HG03442 (cell line): ENCODE data around the gene SELENOH.

Experiments
- ATAC-seq: cut with Tn5 transposase; IDR thresholded peaks from one replicate; pipeline ENCODE4 v1.9.1; 2021; ENCODE audit warnings: mild to moderate bottlenecking, moderate library complexity; ENCODE audit not compliant: unreplicated experiment

SELENOH gene

GRCh38 chr11:57778318-57779037 is 37.2 kb downstream of the SELENOH start:
- no peak for ATAC-seq

- ATAC-seq: no peak
Measured at GRCh38 chr11:57779276-57779675, 38.0 kb downstream of the SELENOH start.

- no peak for ATAC-seq
Measured at GRCh38 chr11:57781529-57781943, 40.2 kb downstream of the SELENOH start.

GRCh38 chr11:57785072-57785471 is 43.8 kb downstream of the SELENOH start:
- peak; percentile 55 for ATAC-seq

GRCh38 chr11:57786436-57786835 is 45.1 kb downstream of the SELENOH start:
- no peak for ATAC-seq

GRCh38 chr11:57787006-57787604 is 45.8 kb downstream of the SELENOH start:
- ATAC-seq: no peak

- peak; percentile 45 for ATAC-seq
Measured at GRCh38 chr11:57787920-57788702, 46.8 kb downstream of the SELENOH start.

GRCh38 chr11:57788703-57789088 is 47.4 kb downstream of the SELENOH start:
- ATAC-seq: no peak

GRCh38 chr11:57791321-57792059 is 50.2 kb downstream of the SELENOH start:
- no peak for ATAC-seq

- ATAC-seq: peak; percentile 86
Measured at GRCh38 chr11:57792060-57792541, 50.8 kb downstream of the SELENOH start.

GRCh38 chr11:57792870-57793269 is 51.6 kb downstream of the SELENOH start:
- no peak for ATAC-seq
